Suprapubic skin (tissue), 4 donors: Measurements from ENCODE around the gene RAD23A. TPM values are rescaled to one million over a fixed set of nuclear protein-coding genes. Genes with fewer than 3 reads are reported as not detected.

Experiments
- DNase-seq, 2 donors: peaks; one replicate each; pipeline ENCODE4 v3.0.0-alpha.2; 2019; ENCODE audit warnings: low spot score in 2 of 2
- H3K27ac ChIP-seq: fragments of 200-600 bp; sonication (generic); one replicate; pipeline ENCODE4 v1.5.1; 2019
- H3K27me3 ChIP-seq: fragments of 200-600 bp; sonication (generic); one replicate; pipeline ENCODE4 v1.5.1; 2019
- H3K36me3 ChIP-seq: fragments of 200-600 bp; sonication (generic); one replicate; pipeline ENCODE4 v1.5.1; 2019
- H3K4me1 ChIP-seq: fragments of 200-600 bp; sonication (generic); one replicate; pipeline ENCODE4 v1.5.1; 2019
- H3K4me3 ChIP-seq: fragments of 200-600 bp; sonication (generic); one replicate; pipeline ENCODE4 v1.5.1; 2019; ENCODE audit warnings: mild to moderate bottlenecking
- H3K9me3 ChIP-seq: fragments of 200-600 bp; sonication (generic); one replicate; pipeline ENCODE4 v1.5.1; 2019
- EP300 ChIP-seq: sonication (generic); formaldehyde crosslinking; IDR thresholded peaks from one replicate; pipeline ENCODE4 v1.6.1; 2017; ENCODE audit warnings: antibody characterized with exemption
- POLR2A ChIP-seq, 2 donors: fragments of 450-650 bp; IDR thresholded peaks; one replicate each; pipeline ENCODE4 v1.6.1; 2017; ENCODE audit warnings: antibody characterized with exemption in 2 of 2, mild to moderate bottlenecking in 2 of 2, moderate library complexity in 2 of 2
- POLR2AphosphoS5 ChIP-seq, 3 donors: sonication (generic); formaldehyde crosslinking; IDR thresholded peaks; one replicate each; pipeline ENCODE4 v1.6.1; 2017; ENCODE audit warnings: antibody characterized with exemption in 3 of 3
- WGBS: methylation state at CpG from one replicate; pipeline ENCODE4 v1.1.5; 2018; 5-methylcytosine and 5-hydroxymethylcytosine counted together
- total RNA-seq, 4 donors: library from RNA; depleted of rRNA; stranded (reverse); fragments of >200 nt; gene quantifications; one replicate each; pipeline ENCODE4 v1.1.0, GENCODE V29; 2016
- TF ChIP-seq, protein P1 (sequence below), 2 donors: fragments of 200-600 bp in 1 of 2; fragments of 450-650 bp in 1 of 2; sonication (generic) in 1 of 2; IDR thresholded peaks; one replicate each; pipeline ENCODE4 v1.5.1; 2016 to 2019; ENCODE audit warnings: antibody characterized with exemption in 2 of 2, mild to moderate bottlenecking in 1 of 2, moderate library complexity in 1 of 2

RAD23A gene
- total RNA-seq, 4 donors from 2014 or later = 95.4 to 120 (median 109) TPM

DNA sequence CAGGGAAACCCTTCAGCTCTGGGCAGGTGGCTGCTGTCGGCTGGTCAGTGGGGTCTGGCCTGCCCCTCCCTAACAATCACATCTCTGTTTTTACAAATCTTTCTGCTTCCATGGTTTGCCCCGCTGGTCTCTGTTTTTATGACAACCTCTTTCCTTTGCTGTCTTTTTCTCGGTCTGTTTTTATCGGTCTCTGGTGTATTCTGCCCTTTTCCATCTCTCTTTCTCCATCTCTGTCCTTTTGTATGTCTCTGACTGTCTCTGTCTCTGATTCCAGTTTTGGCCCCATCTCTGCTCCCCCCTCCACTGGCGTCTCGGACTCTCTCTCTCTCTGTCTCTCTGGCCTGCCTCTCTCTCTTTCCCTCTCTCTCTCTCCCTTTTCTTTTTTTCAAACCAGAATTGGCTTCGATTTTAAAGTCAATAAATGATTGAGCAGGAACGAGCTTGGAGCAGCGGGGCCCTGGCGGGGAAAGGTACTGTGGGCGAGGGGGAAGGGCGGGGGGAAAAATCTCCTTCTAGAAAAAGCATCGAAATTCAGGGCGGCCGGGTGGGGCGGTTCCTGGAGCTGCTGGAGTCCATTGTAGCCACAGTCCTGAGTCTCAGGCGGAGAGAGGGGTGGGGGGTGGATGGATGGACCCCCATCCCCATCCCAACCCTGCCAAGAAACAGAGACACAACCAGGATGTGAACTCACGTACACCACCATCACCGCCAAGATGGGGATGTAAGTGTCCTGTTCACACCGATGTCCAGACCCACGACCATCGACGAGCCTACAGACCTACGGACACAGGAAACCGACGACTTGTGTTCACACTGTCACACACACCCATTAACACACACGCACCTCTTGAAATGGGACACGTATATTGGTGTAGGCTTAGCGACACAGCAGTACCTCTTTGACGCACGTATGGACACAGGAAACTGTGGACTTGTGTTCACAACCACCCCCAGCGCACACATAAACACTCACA is 52.6 kb downstream of the RAD23A start:
- Histone ChIP-seq H3K27me3 (no peaks in the 10 kb centered on the region), H3K9me3 (no peaks in the 10 kb centered on the region), H3K4me3 (peak overlapping the region; percentile 89), H3K27ac (peak overlapping the region; percentile 97), H3K4me1 (peaks cover 80% of the 10 kb centered on the region), H3K36me3 (no peaks in the 10 kb centered on the region)
- 42% methylated on average over 32 of the region's 32 CpGs for WGBS
- TF ChIP-seq, protein P1, sequence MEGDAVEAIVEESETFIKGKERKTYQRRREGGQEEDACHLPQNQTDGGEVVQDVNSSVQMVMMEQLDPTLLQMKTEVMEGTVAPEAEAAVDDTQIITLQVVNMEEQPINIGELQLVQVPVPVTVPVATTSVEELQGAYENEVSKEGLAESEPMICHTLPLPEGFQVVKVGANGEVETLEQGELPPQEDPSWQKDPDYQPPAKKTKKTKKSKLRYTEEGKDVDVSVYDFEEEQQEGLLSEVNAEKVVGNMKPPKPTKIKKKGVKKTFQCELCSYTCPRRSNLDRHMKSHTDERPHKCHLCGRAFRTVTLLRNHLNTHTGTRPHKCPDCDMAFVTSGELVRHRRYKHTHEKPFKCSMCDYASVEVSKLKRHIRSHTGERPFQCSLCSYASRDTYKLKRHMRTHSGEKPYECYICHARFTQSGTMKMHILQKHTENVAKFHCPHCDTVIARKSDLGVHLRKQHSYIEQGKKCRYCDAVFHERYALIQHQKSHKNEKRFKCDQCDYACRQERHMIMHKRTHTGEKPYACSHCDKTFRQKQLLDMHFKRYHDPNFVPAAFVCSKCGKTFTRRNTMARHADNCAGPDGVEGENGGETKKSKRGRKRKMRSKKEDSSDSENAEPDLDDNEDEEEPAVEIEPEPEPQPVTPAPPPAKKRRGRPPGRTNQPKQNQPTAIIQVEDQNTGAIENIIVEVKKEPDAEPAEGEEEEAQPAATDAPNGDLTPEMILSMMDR (IDR thresholded peaks at IDR 0.05) = no peak
- TF ChIP-seq POLR2A (IDR thresholded peaks at IDR 0.05) = no peak
- no peak for TF ChIP-seq POLR2AphosphoS5 (IDR thresholded peaks at IDR 0.05)
- no peak for TF ChIP-seq EP300
- DNase-seq = no peak

DNA sequence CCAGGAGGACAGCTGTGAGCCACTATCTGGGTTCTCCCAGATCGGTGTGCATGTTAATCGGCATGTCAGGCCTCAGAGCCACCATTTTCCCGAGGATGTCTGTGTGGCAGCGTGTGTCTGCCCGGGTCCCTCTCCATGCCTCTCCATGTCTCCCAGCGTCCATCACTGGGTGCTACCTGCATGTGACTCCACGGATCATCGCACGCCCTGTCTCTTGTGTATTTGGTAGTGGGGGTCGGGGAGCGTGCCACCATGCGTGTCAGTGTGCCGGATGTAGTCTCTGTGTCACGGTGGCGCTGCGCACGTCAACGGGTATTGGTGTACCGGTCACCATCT is 55.5 kb downstream of the RAD23A start:
- no peaks in the 10 kb centered on the region for H3K36me3 ChIP-seq
- peaks cover 97% of the 10 kb centered on the region for H3K4me1 ChIP-seq
- H3K9me3 ChIP-seq = no peaks in the 10 kb centered on the region
- H3K27me3 ChIP-seq = no peaks in the 10 kb centered on the region
- 30% methylated on average over 4 of the region's 19 CpGs for WGBS
- peak overlapping the region; percentile 97 for H3K27ac ChIP-seq
- H3K4me3 ChIP-seq = peak overlapping the region; percentile 42
- TF ChIP-seq POLR2AphosphoS5 (IDR thresholded peaks at IDR 0.05) = no peak
- no peak for TF ChIP-seq EP300
- no peak for TF ChIP-seq POLR2A (IDR thresholded peaks at IDR 0.05)
- TF ChIP-seq, protein P1 (IDR thresholded peaks at IDR 0.05) = no peak
- no peak for DNase-seq

DNA sequence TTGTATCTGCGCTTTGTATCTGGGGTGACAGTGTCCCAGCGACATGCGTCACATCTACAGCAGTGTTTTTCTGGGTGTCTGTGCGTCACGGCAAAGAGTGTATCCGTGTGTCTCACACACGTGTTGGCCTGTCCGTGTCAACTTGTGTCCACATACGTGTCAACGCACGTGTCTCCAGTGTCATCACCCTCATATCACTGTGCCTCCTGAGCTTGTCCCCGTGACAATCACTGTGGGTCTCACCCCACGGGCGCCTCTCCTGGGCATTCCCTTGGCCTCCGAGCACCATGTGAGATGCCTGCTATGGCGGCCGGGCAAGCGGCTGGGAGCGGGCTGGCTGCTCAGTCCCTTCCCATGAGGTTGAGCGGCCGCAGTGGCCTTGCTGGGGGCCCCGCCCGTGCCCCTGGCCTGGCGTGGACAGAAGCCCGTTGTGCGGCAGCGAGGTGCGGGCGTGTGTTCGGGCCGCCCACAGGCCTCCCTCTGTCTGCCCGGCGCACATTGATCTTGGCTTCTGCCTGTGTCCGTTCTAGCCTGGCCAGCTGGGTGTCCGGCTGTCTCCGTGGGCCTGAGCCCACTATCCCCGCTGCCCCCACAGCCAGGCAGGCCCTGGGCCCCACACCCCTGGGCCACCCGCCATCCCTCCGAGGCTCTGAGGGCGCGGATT is 56.0 kb downstream of the RAD23A start:
- TF ChIP-seq POLR2AphosphoS5 (IDR thresholded peaks at IDR 0.05) = peak in 1 of 3 donors; percentile 62
- TF ChIP-seq, protein P1 (IDR thresholded peaks at IDR 0.05) = no peak
- no peak for TF ChIP-seq EP300
- TF ChIP-seq POLR2A (IDR thresholded peaks at IDR 0.05) = peak in 1 of 2 donors; percentile 38
- Histone ChIP-seq H3K9me3 (no peaks in the 10 kb centered on the region), H3K27me3 (no peaks in the 10 kb centered on the region), H3K4me3 (peak overlapping the region; percentile 42), H3K4me1 (peaks cover 100% of the 10 kb centered on the region), H3K36me3 (no peaks in the 10 kb centered on the region), H3K27ac (peak overlapping the region; percentile 97)
- peak in 1 of 2 donors; percentile 81 for DNase-seq
- WGBS = 23% methylated on average over 19 of the region's 41 CpGs

DNA sequence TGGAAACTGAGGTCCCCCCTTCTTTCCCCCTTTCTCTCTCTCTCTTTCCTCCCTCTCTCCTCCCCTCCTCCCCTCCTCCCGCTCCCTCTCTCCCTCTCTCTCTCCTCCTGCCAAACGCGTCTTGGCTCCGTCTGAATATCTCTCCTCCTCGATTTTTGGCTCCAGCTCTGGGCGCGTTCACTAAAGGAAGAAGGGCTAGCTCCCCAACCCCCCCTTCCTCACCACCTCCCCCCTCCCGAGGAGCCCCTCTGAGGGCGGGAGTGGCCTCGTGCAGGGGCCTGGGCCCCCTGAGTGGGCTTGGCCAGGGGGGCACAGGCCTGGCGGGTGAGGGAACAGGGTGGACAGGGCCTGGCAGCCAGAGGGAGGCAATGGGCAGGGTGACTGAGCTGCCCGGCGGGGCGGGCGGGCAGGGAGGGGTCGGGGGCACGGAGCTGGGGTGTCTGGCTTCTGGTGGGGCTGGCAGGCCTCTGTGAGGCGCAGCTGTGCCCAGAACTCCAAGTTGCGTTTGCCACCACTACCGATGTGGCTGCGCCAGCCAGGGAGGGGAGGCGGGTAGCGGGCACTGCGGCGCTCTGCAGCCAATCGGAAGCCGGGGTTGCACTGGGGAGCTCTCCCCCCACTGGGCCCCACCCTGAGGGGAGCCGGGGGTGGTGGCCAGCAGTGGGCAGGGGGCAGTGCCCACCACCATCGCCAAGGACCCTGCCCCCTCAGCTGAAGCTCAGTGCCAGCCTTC is 56.7 kb downstream of the RAD23A start:
- H3K4me3 ChIP-seq = peak overlapping the region; percentile 42
- H3K36me3 ChIP-seq = no peaks in the 10 kb centered on the region
- TF ChIP-seq POLR2A (IDR thresholded peaks at IDR 0.05) (no peak), POLR2AphosphoS5 (IDR thresholded peaks at IDR 0.05) (no peak), EP300 (no peak)
- TF ChIP-seq, protein P1 (IDR thresholded peaks at IDR 0.05) = no peak
- peak overlapping the region; percentile 97 for H3K27ac ChIP-seq
- no peaks in the 10 kb centered on the region for H3K9me3 ChIP-seq
- WGBS = 8% methylated on average over 22 of the region's 29 CpGs
- H3K27me3 ChIP-seq = no peaks in the 10 kb centered on the region
- DNase-seq = peak in 1 of 2 donors; percentile 90
- peaks cover 100% of the 10 kb centered on the region for H3K4me1 ChIP-seq
